Measurements from ENCODE around the gene IGSF21.

- no peak for TF ChIP-seq SUZ12 (IDR thresholded peaks at IDR 0.05; ENCODE audit: unreplicated experiment)
- no peak for TF ChIP-seq NR2C2 (IDR thresholded peaks at IDR 0.05; ENCODE audit: borderline replicate concordance, control insufficient read depth, insufficient read length, low read depth)
- TF ChIP-seq POLR2AphosphoS5 (IDR thresholded peaks at IDR 0.05; ENCODE audit: low read length), result no peak
- no peak for TF ChIP-seq MXI1 (IDR thresholded peaks at IDR 0.05; ENCODE audit: low read depth, low read length)
- TF ChIP-seq SPI1 (IDR thresholded peaks at IDR 0.05; ENCODE audit: borderline replicate concordance, insufficient read depth, low read depth, low read length), result no peak
- no peak for TF ChIP-seq ESRRA (IDR thresholded peaks at IDR 0.05; ENCODE audit: low read length)
These were observed 93.3 kb downstream of the IGSF21 start for GRCh38 chr1:18200918-18201317.

Measured in GM12878 (cell line).